Adrenal gland (tissue), 12 donors: ENCODE measurements around the gene SHB. TPM values are rescaled to one million over a fixed set of nuclear protein-coding genes. Genes with fewer than 3 reads are reported as not detected.

Experiments used
- DNase-seq, 7 donors: peaks; one replicate each; pipeline ENCODE4 v3.0.0-alpha.2; 2019 to 2020
- H3K27ac ChIP-seq, 5 donors: fragments of 200-600 bp; sonication (generic) in 4 of 5; 1 replicate in 3 of 5; 2 replicates in 2 of 5; pipeline versions ENCODE4 v1.5.1 to v1.8.0; 2016 to 2020; ENCODE audit warnings: mild to moderate bottlenecking in 1 of 5
- H3K27me3 ChIP-seq: fragments of 200-600 bp; 2 replicates; pipeline ENCODE4 v1.8.0; 2021
- H3K36me3 ChIP-seq, 2 donors: fragments of 200-600 bp; replicated peaks in 1 of 2; 1 replicate in 1 of 2; 2 replicates in 1 of 2; pipeline versions ENCODE4 v1.5.1 to v1.8.0; 2018 to 2022
- H3K4me1 ChIP-seq, 2 donors: fragments of 200-600 bp; replicated peaks in 1 of 2; 1 replicate in 1 of 2; 2 replicates in 1 of 2; pipeline versions ENCODE4 v1.5.1 to v1.8.0; 2018 to 2021
- H3K4me3 ChIP-seq, 4 donors: fragments of 200-600 bp; sonication (generic) in 3 of 4; one replicate each; pipeline ENCODE4 v1.5.1; 2016 to 2018
- H3K9me3 ChIP-seq, 3 donors: fragments of 200-600 bp; sonication (generic) in 1 of 3; replicated peaks in 1 of 3; 1 replicate in 2 of 3; 2 replicates in 1 of 3; pipeline versions ENCODE4 v1.5.1 to v1.8.0; 2016 to 2021
- POLR2A ChIP-seq, 2 donors: fragments of 450-650 bp; IDR thresholded peaks; one replicate each; pipeline ENCODE4 v1.6.1; 2017; ENCODE audit warnings: antibody characterized with exemption in 2 of 2, mild to moderate bottlenecking in 2 of 2, moderate library complexity in 1 of 2
- WGBS, 4 donors: extraction: QIAGEN DNeasy Blood & Tissue Kit in 2 of 4; methylation state at CpG; one replicate each; pipeline versions ENCODE4 v1.1.5 to v1.1.7; 2013 to 2017; 5-methylcytosine and 5-hydroxymethylcytosine counted together
- intact Hi-C, 2 donors: fragments of 100-400 bp; cut with DNase I; formaldehyde crosslinking; loops; one replicate each; pipeline versions ENCODE4 v1.14.1 to v1.15.0; 2022 to 2023
- polyA plus RNA-seq, 3 donors: library from polyadenylated mRNA; stranded (reverse); fragments of 200-250 nt in 2 of 3; fragments of 350-450 nt in 1 of 3; fragmentation: Illumina TruSeq in 1 of 3; extraction: RNeasy Lipid Tissue Mini Kit (QIAGEN cat#74804) in 1 of 3; gene quantifications; one replicate each; pipeline ENCODE4 v1.2.3, GENCODE V29; 2013 to 2014
- total RNA-seq, 9 donors: library from RNA; depleted of rRNA in 4 of 9; stranded (reverse); fragments of >200 nt in 4 of 9; fragments of 120-200 nt in 1 of 9; fragmentation: NEBNext Ultra II Directional in 1 of 9; extraction: Animal tissue kit (Norgen Biotek cat#: 25700) in 1 of 9; gene quantifications; one replicate each; pipeline versions ENCODE4 v1.1.0 to v1.2.4, GENCODE V29; 2013 to 2023
- TF ChIP-seq, protein P1 (sequence below), 6 experiments: fragments of 450-650 bp in 4 of 6; fragments of 200-600 bp in 2 of 6; sonication (generic) in 1 of 6; IDR thresholded peaks; 1 replicate in 5 of 6; 2 replicates in 1 of 6; pipeline versions ENCODE4 v1.5.1 to v1.8.0; 2016 to 2021; ENCODE audit warnings: antibody characterized with exemption in 6 of 6, mild to moderate bottlenecking in 2 of 6, moderate library complexity in 1 of 6
- donor health status: healthy with polysubstance abuse.
- donor health status: Bipolar disorder and iron deficiency.
- donor health status: DM: yes; HTN: yes; CAD: no.
- donor health status: DM: no; HTN: no; CAD: no.
- donor health status: DM: no; HTN: no; CAD: no.
- donor health status: DM: yes; HTN: yes; CAD: no.

Gene SHB
- total and polyA plus RNA-seq, 12 donors, result 3.2 to 21.2 (median 11.1) TPM

DNA sequence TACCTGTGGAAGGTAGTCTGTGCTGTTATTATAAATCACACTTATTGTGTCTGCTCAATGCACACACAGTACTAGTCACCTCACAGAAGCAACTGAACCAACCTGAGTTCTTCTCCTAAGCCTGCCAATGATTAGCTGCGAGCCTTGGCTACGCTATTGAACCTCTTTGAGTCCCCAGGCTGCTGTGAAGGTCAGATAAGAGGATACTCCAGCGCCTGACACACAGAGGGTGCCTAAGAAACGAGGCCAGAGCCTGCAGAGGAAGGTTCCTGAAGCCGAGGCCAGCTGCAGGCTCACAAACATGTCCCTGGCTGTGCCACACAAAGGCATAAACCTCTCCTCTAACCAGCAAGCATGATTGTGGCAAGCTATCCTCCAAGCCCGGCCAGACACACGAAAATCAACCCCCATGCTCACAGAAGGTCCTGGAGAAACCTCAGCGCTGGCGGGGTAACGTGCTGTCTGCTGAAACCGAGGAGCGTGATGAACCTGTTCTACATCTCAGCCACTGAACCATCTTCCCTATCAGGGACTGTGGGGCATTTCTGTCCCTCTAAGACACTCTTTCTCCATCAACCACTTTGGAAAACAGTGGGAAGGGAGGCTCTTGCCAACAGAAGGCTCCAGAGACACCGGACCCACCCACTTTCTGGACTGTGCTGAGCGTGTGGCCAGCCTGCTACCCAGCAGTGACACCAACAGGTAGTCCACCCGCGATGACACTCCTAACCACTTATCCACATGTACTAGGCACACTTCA lies 111.9 kb downstream of the SHB start:
- Histone ChIP-seq H3K27me3 (no peaks in the 10 kb centered on the region), H3K36me3 (peaks cover 0 to 4% of the 10 kb centered on the region in 2 donors), H3K9me3 (no peaks in the 10 kb centered on the region), H3K4me3 (no peak overlapping the region), H3K4me1 (peaks cover 4 to 28% of the 10 kb centered on the region in 2 donors), H3K27ac (peak overlapping the region in 1 of 5 donors; percentile 47)
- TF ChIP-seq, protein P1, sequence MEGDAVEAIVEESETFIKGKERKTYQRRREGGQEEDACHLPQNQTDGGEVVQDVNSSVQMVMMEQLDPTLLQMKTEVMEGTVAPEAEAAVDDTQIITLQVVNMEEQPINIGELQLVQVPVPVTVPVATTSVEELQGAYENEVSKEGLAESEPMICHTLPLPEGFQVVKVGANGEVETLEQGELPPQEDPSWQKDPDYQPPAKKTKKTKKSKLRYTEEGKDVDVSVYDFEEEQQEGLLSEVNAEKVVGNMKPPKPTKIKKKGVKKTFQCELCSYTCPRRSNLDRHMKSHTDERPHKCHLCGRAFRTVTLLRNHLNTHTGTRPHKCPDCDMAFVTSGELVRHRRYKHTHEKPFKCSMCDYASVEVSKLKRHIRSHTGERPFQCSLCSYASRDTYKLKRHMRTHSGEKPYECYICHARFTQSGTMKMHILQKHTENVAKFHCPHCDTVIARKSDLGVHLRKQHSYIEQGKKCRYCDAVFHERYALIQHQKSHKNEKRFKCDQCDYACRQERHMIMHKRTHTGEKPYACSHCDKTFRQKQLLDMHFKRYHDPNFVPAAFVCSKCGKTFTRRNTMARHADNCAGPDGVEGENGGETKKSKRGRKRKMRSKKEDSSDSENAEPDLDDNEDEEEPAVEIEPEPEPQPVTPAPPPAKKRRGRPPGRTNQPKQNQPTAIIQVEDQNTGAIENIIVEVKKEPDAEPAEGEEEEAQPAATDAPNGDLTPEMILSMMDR (IDR thresholded peaks at IDR 0.05), result no peak
- WGBS, 4 donors, result 74 to 80% (median 75%) methylated on average over 11 to 16 of the region's 16 CpGs
- intact Hi-C loops, result no loop called here
- peak in 5 of 7 donors; percentile 48 to 67 (median 63) for DNase-seq

DNA sequence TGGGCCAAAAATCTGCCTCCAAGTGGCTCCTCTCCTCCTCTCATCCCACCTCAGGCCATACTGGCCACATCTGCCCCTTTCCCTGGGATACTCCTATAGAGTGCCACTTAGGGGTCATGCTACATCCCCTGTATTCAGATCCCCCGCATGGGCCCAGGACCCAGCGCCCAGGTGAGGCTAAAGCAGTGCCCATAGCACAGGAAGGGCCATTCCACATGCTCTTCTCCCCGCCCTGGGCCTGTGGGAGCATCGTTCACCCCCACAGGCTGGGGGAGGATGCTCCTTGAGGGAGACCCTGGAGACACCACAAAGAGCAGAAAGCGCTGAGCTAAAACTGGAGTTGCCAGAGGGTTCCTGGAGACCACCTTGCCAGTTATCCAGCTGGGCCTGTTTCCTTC lies 112.6 kb downstream of the SHB start:
- Histone ChIP-seq H3K27ac (peak overlapping the region in 1 of 5 donors; percentile 47), H3K4me1 (peaks cover 4 to 28% of the 10 kb centered on the region in 2 donors), H3K36me3 (peaks cover 0 to 4% of the 10 kb centered on the region in 2 donors), H3K4me3 (no peak overlapping the region), H3K9me3 (no peaks in the 10 kb centered on the region), H3K27me3 (no peaks in the 10 kb centered on the region)
- TF ChIP-seq, protein P1 (IDR thresholded peaks at IDR 0.05), result no peak
- TF ChIP-seq POLR2A (IDR thresholded peaks at IDR 0.05), result no peak
- DNase-seq, result no peak
- intact Hi-C loops, result no loop called here
- 92 to 99% (median 98%) methylated on average over 4 to 5 of the region's 5 CpGs for WGBS, 4 donors

DNA sequence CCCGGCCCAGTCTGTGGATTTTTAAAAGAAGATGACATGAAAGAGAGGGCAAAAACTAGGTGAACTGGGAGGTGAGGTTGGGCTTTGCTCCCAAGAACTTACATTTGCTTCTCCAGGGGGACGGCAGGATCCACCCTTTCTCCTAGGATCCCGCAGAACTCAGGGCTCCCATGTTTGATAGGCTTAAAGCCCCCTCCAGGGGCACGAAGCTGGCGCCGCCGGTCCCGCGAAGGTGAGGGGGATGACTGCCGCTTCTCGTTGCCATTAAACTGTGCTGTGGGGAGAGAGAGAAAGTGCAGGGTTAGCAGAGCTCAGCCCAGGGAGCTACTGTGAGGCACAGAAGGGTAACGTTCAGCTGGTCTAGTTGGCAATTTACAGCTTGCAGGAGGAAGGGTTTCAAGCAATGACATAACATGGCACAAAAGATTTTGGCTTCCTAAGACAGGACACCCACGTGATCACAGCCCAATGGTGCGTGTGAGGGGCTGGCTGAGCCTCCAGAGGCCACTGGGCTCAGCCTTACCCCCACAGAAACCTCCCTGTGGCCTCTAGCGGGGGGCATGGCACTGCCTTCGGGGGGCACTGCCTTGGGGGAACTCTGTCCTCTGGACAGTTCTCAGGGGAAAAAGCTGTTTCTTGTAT lies 113.1 kb downstream of the SHB start:
- DNase-seq, result no peak
- TF ChIP-seq, protein P1 (IDR thresholded peaks at IDR 0.05), result no peak
- Histone ChIP-seq H3K36me3 (peaks cover 0 to 4% of the 10 kb centered on the region in 2 donors), H3K4me3 (no peak overlapping the region), H3K4me1 (peaks cover 4 to 33% of the 10 kb centered on the region in 2 donors), H3K27me3 (no peaks in the 10 kb centered on the region), H3K27ac (no peak overlapping the region), H3K9me3 (no peaks in the 10 kb centered on the region)
- intact Hi-C loops, result no loop called here
- WGBS, 4 donors, result 93 to 96% (median 95%) methylated on average over 14 to 16 of the region's 16 CpGs

DNA sequence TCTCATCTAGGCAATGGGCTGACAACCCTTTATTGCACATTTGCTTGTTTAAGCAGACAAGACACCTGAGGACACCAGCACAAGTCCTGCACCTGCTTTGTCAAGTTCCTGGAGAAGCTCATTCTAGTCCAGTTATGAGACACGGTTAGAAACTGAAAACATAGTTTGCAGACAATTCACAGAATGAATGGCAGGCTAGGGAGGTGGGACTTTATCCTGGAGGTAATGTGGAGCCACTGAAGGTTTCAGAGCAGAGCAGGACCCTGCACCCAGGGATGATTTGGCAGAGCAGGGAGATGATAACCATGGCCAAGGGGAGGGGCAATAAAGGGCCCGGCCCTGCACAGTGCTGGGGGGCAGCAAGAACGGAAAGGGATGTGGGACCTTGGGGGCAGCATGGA lies 114.4 kb downstream of the SHB start:
- H3K9me3 ChIP-seq, result no peaks in the 10 kb centered on the region
- peaks cover 4 to 37% of the 10 kb centered on the region in 2 donors for H3K4me1 ChIP-seq
- peaks cover 0 to 4% of the 10 kb centered on the region in 2 donors for H3K36me3 ChIP-seq
- 53 to 75% (median 64%) methylated on average over 3 of the region's 3 CpGs for WGBS, 4 donors
- H3K4me3 ChIP-seq, result no peak overlapping the region
- DNase-seq, result no peak
- intact Hi-C loops, result no loop called here
- H3K27ac ChIP-seq, result peak overlapping the region in 3 of 5 donors; percentile 59 to 83 (median 77)
- TF ChIP-seq, protein P1 (IDR thresholded peaks at IDR 0.05), result no peak
- no peak for TF ChIP-seq POLR2A (IDR thresholded peaks at IDR 0.05)
- no peaks in the 10 kb centered on the region for H3K27me3 ChIP-seq
